Breast epithelium (tissue), 4 donors: ENCODE results near the gene GNG7. TPM values are rescaled to one million over a fixed set of nuclear protein-coding genes. Genes with fewer than 3 reads are reported as not detected.

Source experiments
- DNase-seq, 2 donors: peaks; one replicate each; pipeline ENCODE4 v3.0.0-alpha.2; 2019; ENCODE audit warnings: low spot score in 2 of 2
- H3K27ac ChIP-seq, 2 donors: fragments of 200-600 bp; sonication (generic) in 1 of 2; one replicate each; pipeline ENCODE4 v1.5.1; 2016 to 2019; ENCODE audit warnings: mild to moderate bottlenecking in 1 of 2
- H3K27me3 ChIP-seq, 2 donors: fragments of 200-600 bp; sonication (generic) in 1 of 2; one replicate each; pipeline versions ENCODE4 v1.5.1 to v1.6.0; 2017 to 2019; ENCODE audit warnings: control low read depth in 1 of 2, mild to moderate bottlenecking in 1 of 2
- H3K36me3 ChIP-seq: fragments of 200-600 bp; one replicate; pipeline ENCODE4 v1.5.1; 2019
- H3K4me1 ChIP-seq, 2 donors: fragments of 200-600 bp; sonication (generic); one replicate each; pipeline ENCODE4 v1.5.1; 2016 to 2019; ENCODE audit warnings: control low read depth in 1 of 2
- H3K4me3 ChIP-seq, 3 donors: fragments of 200-600 bp; sonication (generic); 1 replicate in 2 of 3; 2 replicates in 1 of 3; pipeline ENCODE4 v1.5.1; 2016 to 2019; ENCODE audit warnings: mild to moderate bottlenecking in 3 of 3, moderate library complexity in 2 of 3
- H3K9me3 ChIP-seq, 2 donors: fragments of 200-600 bp; sonication (generic) in 1 of 2; one replicate each; pipeline ENCODE4 v1.5.1; 2016 to 2019; ENCODE audit warnings: control low read depth in 1 of 2
- POLR2A ChIP-seq: fragments of 450-650 bp; IDR thresholded peaks from one replicate; pipeline ENCODE4 v1.6.1; 2016; ENCODE audit warnings: antibody characterized with exemption, mild to moderate bottlenecking, moderate library complexity
- POLR2AphosphoS5 ChIP-seq, 3 donors: sonication (generic); formaldehyde crosslinking; IDR thresholded peaks; one replicate each; pipeline ENCODE4 v1.6.1; 2017; ENCODE audit warnings: antibody characterized with exemption in 3 of 3
- intact Hi-C: fragments of 100-400 bp; cut with DNase I; formaldehyde crosslinking; loops from one replicate; pipeline ENCODE4 v1.15.1; 2023; ENCODE audit warnings: low total_unique reads
- total RNA-seq, 3 donors: library from RNA; depleted of rRNA; stranded (reverse); fragments of >200 nt; gene quantifications; one replicate each; pipeline ENCODE4 v1.1.0, GENCODE V29; 2016
- TF ChIP-seq, protein P1 (sequence below), 3 donors: fragments of 450-650 bp; IDR thresholded peaks; one replicate each; pipeline ENCODE4 v1.5.1; 2016 to 2017; ENCODE audit warnings: antibody characterized with exemption in 3 of 3, mild to moderate bottlenecking in 3 of 3, moderate library complexity in 3 of 3

The GNG7 gene
- total RNA-seq, 3 donors from 2014 or later = 1.6 to 7.8 (median 4.3) TPM

- H3K27me3 ChIP-seq = peaks cover 3 to 4% of the 10 kb centered on the region in 2 donors
- H3K36me3 ChIP-seq = no peaks in the 10 kb centered on the region
- TF ChIP-seq POLR2AphosphoS5 (IDR thresholded peaks at IDR 0.05) (no peak), POLR2A (no peak)
- TF ChIP-seq, protein P1, sequence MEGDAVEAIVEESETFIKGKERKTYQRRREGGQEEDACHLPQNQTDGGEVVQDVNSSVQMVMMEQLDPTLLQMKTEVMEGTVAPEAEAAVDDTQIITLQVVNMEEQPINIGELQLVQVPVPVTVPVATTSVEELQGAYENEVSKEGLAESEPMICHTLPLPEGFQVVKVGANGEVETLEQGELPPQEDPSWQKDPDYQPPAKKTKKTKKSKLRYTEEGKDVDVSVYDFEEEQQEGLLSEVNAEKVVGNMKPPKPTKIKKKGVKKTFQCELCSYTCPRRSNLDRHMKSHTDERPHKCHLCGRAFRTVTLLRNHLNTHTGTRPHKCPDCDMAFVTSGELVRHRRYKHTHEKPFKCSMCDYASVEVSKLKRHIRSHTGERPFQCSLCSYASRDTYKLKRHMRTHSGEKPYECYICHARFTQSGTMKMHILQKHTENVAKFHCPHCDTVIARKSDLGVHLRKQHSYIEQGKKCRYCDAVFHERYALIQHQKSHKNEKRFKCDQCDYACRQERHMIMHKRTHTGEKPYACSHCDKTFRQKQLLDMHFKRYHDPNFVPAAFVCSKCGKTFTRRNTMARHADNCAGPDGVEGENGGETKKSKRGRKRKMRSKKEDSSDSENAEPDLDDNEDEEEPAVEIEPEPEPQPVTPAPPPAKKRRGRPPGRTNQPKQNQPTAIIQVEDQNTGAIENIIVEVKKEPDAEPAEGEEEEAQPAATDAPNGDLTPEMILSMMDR (IDR thresholded peaks at IDR 0.05) = no peak
- peak overlapping the region in 2 of 3 donors; percentile 12 to 34 for H3K4me3 ChIP-seq
- no peaks in the 10 kb centered on the region for H3K4me1 ChIP-seq
- DNase-seq = peak; percentile 46 to 66
- no peak overlapping the region for H3K27ac ChIP-seq
- H3K9me3 ChIP-seq = no peaks in the 10 kb centered on the region
- intact Hi-C loops = no loop called here
Observed at GRCh38 chr19:2722541-2723344, 20.2 kb upstream of the GNG7 start.

DNA sequence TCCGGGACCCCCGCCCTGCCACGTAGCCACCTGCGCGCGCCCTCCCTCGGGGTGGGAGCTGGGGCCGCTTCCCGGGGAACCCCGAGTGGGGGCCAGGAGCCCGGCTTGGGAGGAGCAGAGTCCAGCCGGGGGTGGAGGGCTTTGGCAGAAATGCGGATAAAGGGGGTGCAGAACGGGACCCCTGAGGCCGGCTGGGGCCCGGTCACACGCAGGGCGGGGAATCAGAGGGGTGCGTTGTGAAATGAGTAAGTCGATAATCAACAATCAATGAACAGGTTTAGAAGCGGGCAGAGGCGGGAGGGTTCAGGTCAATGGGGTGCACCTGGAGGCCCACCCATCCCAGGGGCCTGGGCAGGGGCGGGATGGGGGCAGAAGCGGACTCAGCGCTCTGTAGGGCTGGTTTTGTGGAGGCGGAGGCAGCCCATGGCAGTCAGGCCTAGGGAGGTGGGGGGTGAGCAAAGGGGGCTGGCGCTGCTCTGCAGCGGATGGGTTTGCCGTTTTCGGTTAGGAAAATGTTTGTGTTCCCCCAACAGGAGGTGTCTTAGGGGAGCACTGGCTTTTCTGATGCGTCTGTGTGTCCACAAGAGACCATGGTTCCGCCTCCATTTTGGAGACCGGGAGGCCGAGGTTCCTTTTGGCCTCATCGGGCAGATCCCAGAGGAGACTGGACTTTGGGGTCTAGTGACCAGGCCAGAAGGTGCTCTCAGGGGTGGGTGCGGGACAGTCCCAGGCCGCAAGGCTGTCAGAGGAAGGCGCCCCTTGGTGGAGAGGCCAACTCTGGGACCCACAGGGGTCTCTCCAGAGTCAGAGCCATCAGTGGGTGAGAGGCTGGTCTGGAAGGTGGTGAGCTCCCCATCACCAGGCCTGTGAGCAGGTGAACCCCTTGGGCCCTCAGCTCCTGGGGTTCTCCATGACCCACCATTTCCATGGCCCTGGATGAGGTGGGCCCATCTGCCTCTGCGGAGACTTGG is 19.4 kb upstream of the GNG7 start:
- DNase-seq = no peak
- Histone ChIP-seq H3K27me3 (peaks cover 2 to 4% of the 10 kb centered on the region in 2 donors), H3K4me1 (no peaks in the 10 kb centered on the region), H3K36me3 (no peaks in the 10 kb centered on the region), H3K4me3 (peak overlapping the region; percentile 35 to 70 (median 67)), H3K9me3 (no peaks in the 10 kb centered on the region), H3K27ac (no peak overlapping the region)
- intact Hi-C loops = no loop called here
- TF ChIP-seq, protein P1 (IDR thresholded peaks at IDR 0.05) = no peak
- TF ChIP-seq POLR2A (no peak), POLR2AphosphoS5 (IDR thresholded peaks at IDR 0.05) (no peak)

DNA sequence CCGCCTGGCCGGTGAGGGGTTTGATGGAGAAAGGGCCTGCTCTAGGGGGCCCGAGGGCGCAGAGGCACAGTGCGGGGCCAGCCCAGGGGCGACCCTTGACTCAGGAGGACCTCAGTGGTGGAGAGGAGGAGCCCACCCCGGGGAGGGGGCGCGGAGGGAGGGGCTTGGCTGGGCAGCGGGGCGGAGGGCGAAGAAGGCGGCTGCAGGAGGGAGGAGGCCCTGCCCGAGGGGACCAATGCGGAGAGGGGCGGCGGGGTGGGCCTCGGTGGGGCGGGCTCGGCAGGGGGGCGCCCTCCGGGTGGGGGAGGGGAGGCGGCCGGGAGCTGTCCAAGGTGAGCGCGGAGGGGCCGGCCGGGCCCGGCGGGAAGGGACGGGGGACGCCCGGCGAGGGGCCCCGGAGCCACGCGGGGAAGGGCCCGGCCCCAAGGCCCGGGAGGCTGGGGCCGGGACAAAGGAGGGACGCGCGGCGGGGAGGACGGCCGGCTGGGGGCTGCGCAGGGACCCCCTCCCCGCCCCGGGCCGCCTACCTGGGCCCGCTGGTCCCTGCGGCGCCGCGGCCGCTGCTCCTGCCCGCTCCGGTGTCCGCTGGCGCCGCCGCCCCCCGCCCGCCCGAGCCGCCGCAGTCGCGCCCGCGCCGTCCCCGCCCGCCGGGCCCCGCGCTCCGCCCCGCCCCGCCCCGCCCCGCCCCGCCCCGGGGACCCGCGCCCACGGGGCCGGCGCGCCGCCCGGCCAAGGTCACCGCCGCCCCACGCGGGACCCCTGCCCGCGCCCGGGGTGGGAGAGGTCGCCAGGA is 18.5 kb upstream of the GNG7 start, which contains the start of gene DIRAS1:
Gene DIRAS1 (minus strand): TSS at position 596 of the 793 bp plus-strand sequence. CDS start 3,566 bp downstream, outside the sequence.
- intact Hi-C loops = no loop called here
- peaks cover 0 to 4% of the 10 kb centered on the region in 2 donors for H3K27me3 ChIP-seq
- DNase-seq = no peak

GRCh38 chr19:2719920-2720776 is 17.7 kb upstream of the GNG7 start:
- TF ChIP-seq, protein P1 (IDR thresholded peaks at IDR 0.05) = no peak
- TF ChIP-seq POLR2A (no peak), POLR2AphosphoS5 (IDR thresholded peaks at IDR 0.05) (no peak)
- H3K4me3 ChIP-seq = peak overlapping the region; percentile 33 to 70 (median 67)
- DNase-seq = no peak
- H3K9me3 ChIP-seq = peaks cover 4 to 7% of the 10 kb centered on the region in 2 donors
- H3K27ac ChIP-seq = no peak overlapping the region
- intact Hi-C loops = loop anchor here (2.0 kb wide), 1 partner anchor 27 kb away; no protein-coding TSS in a partner anchor
- H3K27me3 ChIP-seq = peaks cover 0 to 4% of the 10 kb centered on the region in 2 donors
- H3K36me3 ChIP-seq = no peaks in the 10 kb centered on the region
- H3K4me1 ChIP-seq = no peaks in the 10 kb centered on the region

More for the DNA sequence above, 18.5 kb upstream of the GNG7 start, which contains the start of gene DIRAS1:
- Histone ChIP-seq H3K9me3 (no peaks in the 10 kb centered on the region), H3K36me3 (no peaks in the 10 kb centered on the region), H3K27ac (no peak within 1 kb of the TSS), H3K4me3 (peak within 1 kb of the TSS; percentile 35 to 70 (median 67)), H3K4me1 (no peaks in the 10 kb centered on the region)
- TF ChIP-seq POLR2AphosphoS5 (IDR thresholded peaks at IDR 0.05) = no peak
- TF ChIP-seq, protein P1 (IDR thresholded peaks at IDR 0.05) = no peak
- no peak for TF ChIP-seq POLR2A
